ENCODE data around the gene UQCR10.

The UQCR10 gene

GRCh38 chr22:29765905-29766631 is 1.1 kb upstream of the UQCR10 start:
- no peak for DNase-seq

- DNase-seq = peak; percentile 88
Observed at GRCh38 chr22:29766632-29767170, 468 bp upstream of the UQCR10 start, which contains the start of gene ZMAT5. Gene ZMAT5 (minus strand): TSS chr22:29767007. CDS start chr22:29748544, 18,463 bp downstream.

- DNase-seq = no peak
Observed at GRCh38 chr22:29768052-29768693, 1.0 kb downstream of the UQCR10 start.

GRCh38 chr22:29769723-29770321 is 2.7 kb downstream of the UQCR10 start:
- no peak for DNase-seq

- DNase-seq = no peak
Observed at GRCh38 chr22:29772170-29772641, 5.0 kb downstream of the UQCR10 start.

GRCh38 chr22:29773233-29773632 is 6.1 kb downstream of the UQCR10 start:
- no peak for DNase-seq

- no peak for DNase-seq
Observed at GRCh38 chr22:29780220-29780619, 13.1 kb downstream of the UQCR10 start.

- no peak for DNase-seq
Observed at GRCh38 chr22:29780748-29781676, 13.8 kb downstream of the UQCR10 start.

- no peak for DNase-seq
Observed at GRCh38 chr22:29782061-29782845, 15.1 kb downstream of the UQCR10 start.

- no peak for DNase-seq
Observed at GRCh38 chr22:29784451-29785361, 17.5 kb downstream of the UQCR10 start.

GRCh38 chr22:29786031-29786430 is 18.9 kb downstream of the UQCR10 start:
- no peak for DNase-seq

GRCh38 chr22:29787371-29787980 is 20.3 kb downstream of the UQCR10 start:
- DNase-seq = no peak

GRCh38 chr22:29788339-29789279 is 21.4 kb downstream of the UQCR10 start:
- no peak for DNase-seq

GRCh38 chr22:29790061-29790460 is 22.9 kb downstream of the UQCR10 start:
- DNase-seq = no peak

GRCh38 chr22:29793396-29793795 is 26.2 kb downstream of the UQCR10 start:
- no peak for DNase-seq

GRCh38 chr22:29795663-29796062 is 28.5 kb downstream of the UQCR10 start:
- DNase-seq = no peak

- no peak for DNase-seq
Observed at GRCh38 chr22:29797351-29797750, 30.2 kb downstream of the UQCR10 start.

- no peak for DNase-seq
Observed at GRCh38 chr22:29798318-29798717, 31.1 kb downstream of the UQCR10 start.

- DNase-seq = no peak
Observed at GRCh38 chr22:29798801-29799200, 31.6 kb downstream of the UQCR10 start.
